ENCODE measurements around the gene TNFRSF1A.
A peak's percentile ranks its signal among the peaks of the same experiment; 100 is the strongest.

DNA sequence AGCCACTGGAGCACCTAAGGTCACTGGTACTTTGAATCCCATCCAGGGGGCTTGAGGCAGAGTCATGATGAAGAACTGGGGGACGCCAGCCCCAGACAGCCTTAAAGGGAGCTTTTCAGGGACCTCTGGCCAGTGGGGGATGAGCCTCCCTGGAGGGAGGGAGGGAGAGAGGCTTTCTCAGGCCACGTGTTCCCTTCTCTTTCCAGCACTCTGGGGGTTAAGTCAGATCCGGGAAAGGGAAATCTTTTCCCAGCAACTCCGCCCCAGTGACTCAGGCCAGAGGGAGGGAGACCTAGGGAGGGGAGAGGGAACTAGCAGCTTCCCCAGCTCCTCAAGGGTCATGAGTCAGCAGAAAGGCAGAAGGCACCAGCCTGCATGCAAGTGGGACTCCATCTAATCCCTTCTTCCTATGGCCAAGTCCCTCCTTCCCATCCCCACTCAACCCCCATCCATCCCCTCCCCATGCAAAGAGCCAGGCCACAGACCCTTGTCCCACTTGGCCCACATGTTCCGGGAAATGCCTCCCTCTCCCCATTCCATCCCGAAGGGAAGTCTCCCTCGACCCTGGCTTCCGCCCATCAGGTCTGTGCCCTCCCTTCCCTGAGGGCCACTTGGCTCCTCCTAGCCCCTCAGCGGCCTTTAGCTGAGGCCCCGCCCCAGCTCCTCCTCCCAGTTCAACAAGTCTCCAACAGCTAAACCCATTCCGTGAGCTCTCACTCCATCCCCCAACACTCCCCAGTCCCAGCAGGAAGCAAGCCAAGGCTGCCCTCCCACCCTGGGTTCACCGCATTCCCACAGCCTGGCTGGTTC, 5.6 kb downstream of the TNFRSF1A start:
- TF ChIP-seq CTCF (IDR thresholded peaks at IDR 0.05) (no peak), POLR2AphosphoS5 (IDR thresholded peaks at IDR 0.05) (peak; percentile 82), POLR2A (IDR thresholded peaks at IDR 0.05) (peak; percentile 69)
